HepG2 (cell line): ENCODE data around the gene RAB22A. TPM values are rescaled to one million over a fixed set of nuclear protein-coding genes. Genes with fewer than 3 reads are reported as not detected.

ENCODE experiments used
- BRD4 ChIP-seq: sonication (generic); formaldehyde crosslinking; IDR thresholded peaks from 2 replicates; pipeline ENCODE4 v1.4.0; 2020; ENCODE audit warnings: missing genetic modification reagents
- CEBPG ChIP-seq: IDR thresholded peaks from 2 replicates; pipeline ENCODE4 v1.6.1; 2016
- FOXP4 ChIP-seq: sonication (generic); formaldehyde crosslinking; IDR thresholded peaks from 2 replicates; pipeline ENCODE4 v1.4.0; 2020; ENCODE audit warnings: missing genetic modification reagents
- HDAC1 ChIP-seq: sonication (generic); formaldehyde crosslinking; IDR thresholded peaks from 2 replicates; pipeline ENCODE4 v1.5.1; 2020; ENCODE audit warnings: mild to moderate bottlenecking, missing genetic modification reagents
- HNF4A ChIP-seq: sonication (generic); formaldehyde crosslinking; IDR thresholded peaks from 2 replicates; pipeline ENCODE4 v1.4.0; 2020; ENCODE audit warnings: missing genetic modification reagents
- IRF9 ChIP-seq: sonication (generic); formaldehyde crosslinking; IDR thresholded peaks from 2 replicates; pipeline ENCODE4 v1.8.0; 2022; ENCODE audit warnings: missing genetic modification reagents, mild to moderate bottlenecking, borderline replicate concordance
- IRX3 ChIP-seq: sonication (generic); formaldehyde crosslinking; IDR thresholded peaks from 2 replicates; pipeline ENCODE4 v1.8.1; 2023; ENCODE audit warnings: mild to moderate bottlenecking, low read depth, missing genetic modification reagents, borderline replicate concordance
- KDM1A ChIP-seq: IDR thresholded peaks from 2 replicates; pipeline ENCODE4 v1.6.1; 2016; ENCODE audit warnings: missing compliant biosample characterization
- MIXL1 ChIP-seq: IDR thresholded peaks from 2 replicates; pipeline ENCODE4 v1.6.1; 2016
- MXD3 ChIP-seq: IDR thresholded peaks from 2 replicates; pipeline ENCODE4 v1.6.1; 2016; ENCODE audit warnings: mild to moderate bottlenecking, missing biosample characterization, missing genetic modification reagents
- NR2F6 ChIP-seq, 2 experiments: IDR thresholded peaks; 2 replicates each; pipeline ENCODE4 v1.6.1; 2016; ENCODE audit warnings: antibody characterized with exemption in 1 of 2, mild to moderate bottlenecking in 1 of 2
- REXO4 ChIP-seq: sonication (generic); formaldehyde crosslinking; IDR thresholded peaks from 2 replicates; pipeline ENCODE4 v1.8.0; 2022; ENCODE audit warnings: missing genetic modification reagents, mild to moderate bottlenecking, borderline replicate concordance
- SOX13 ChIP-seq, 3 experiments: fragments of 450-650 bp in 1 of 3; sonication (generic) in 1 of 3; formaldehyde crosslinking in 1 of 3; IDR thresholded peaks in 2 of 3; conservative IDR thresholded peaks in 1 of 3; 2 replicates each; pipeline versions ENCODE4 v1.5.0 to v1.6.1; 2016 to 2020; ENCODE audit warnings: antibody characterized with exemption in 1 of 3, mild to moderate bottlenecking in 1 of 3, missing compliant biosample characterization in 1 of 3, missing genetic modification reagents in 1 of 3, moderate library complexity in 1 of 3
- ZFP36 ChIP-seq: fragments of 150-350 bp; IDR thresholded peaks from 2 replicates; pipeline ENCODE4 v1.6.1; 2018; ENCODE audit warnings: borderline replicate concordance, low read length, low read depth; ENCODE audit not compliant: partially characterized antibody
- ZNF280D ChIP-seq: sonication (generic); formaldehyde crosslinking; IDR thresholded peaks from 2 replicates; pipeline ENCODE4 v1.5.1; 2020; ENCODE audit warnings: mild to moderate bottlenecking, missing genetic modification reagents
- ZNF292 ChIP-seq: sonication (generic); formaldehyde crosslinking; IDR thresholded peaks from 2 replicates; pipeline ENCODE4 v1.8.1; 2022; ENCODE audit warnings: mild to moderate bottlenecking, low read depth, missing genetic modification reagents, borderline replicate concordance
- ZNF430 ChIP-seq: sonication (generic); formaldehyde crosslinking; IDR thresholded peaks from 2 replicates; pipeline ENCODE4 v1.9.0; 2021; ENCODE audit warnings: mild to moderate bottlenecking, missing genetic modification reagents
- ZNF501 ChIP-seq: sonication (generic); formaldehyde crosslinking; IDR thresholded peaks from 2 replicates; pipeline ENCODE4 v1.5.1; 2020; ENCODE audit warnings: mild to moderate bottlenecking, moderate library complexity, missing genetic modification reagents
- ZNF709 ChIP-seq: sonication (generic); formaldehyde crosslinking; IDR thresholded peaks from 2 replicates; pipeline ENCODE4 v1.5.0; 2020; ENCODE audit warnings: mild to moderate bottlenecking, missing genetic modification reagents
- ZNF737 ChIP-seq: sonication (generic); formaldehyde crosslinking; IDR thresholded peaks from 2 replicates; pipeline ENCODE4 v1.5.0; 2020; ENCODE audit warnings: missing genetic modification reagents, mild to moderate bottlenecking, borderline replicate concordance
- polyA plus RNA-seq, 8 experiments: library from polyadenylated mRNA; depleted of rRNA in 3 of 8; stranded (reverse) in 7 of 8; unstranded in 1 of 8; fragments of >200 nt; fragmentation: Illumina TruSeq in 4 of 8; extraction: Trizol in 4 of 8; gene quantifications; 2 replicates each; pipeline versions ENCODE4 v1.2.1 to v1.2.3, GENCODE V29; 2011 to 2016; ENCODE audit warnings: low read depth in 4 of 8, missing spikeins in 1 of 8, mixed read lengths in 1 of 8; ENCODE audit not compliant: insufficient read depth in 1 of 8
- total RNA-seq, 5 experiments: library from RNA; depleted of rRNA; stranded (reverse); fragments of >200 nt; fragmentation: Illumina TruSeq; extraction: Trizol; gene quantifications; 2 replicates each; pipeline ENCODE4 v1.2.3, GENCODE V29; 2016; ENCODE audit warnings: low read depth in 1 of 5

Gene RAB22A
- total and polyA plus RNA-seq, 2 of the 13 experiments (the other 11 are each of a cell fraction or from before 2014, with no cell fraction given) = 10.7 to 11.2 TPM

- no peak for TF ChIP-seq SOX13 (IDR thresholded peaks at IDR 0.05)
- TF ChIP-seq SOX13 (CRISPR knock-in tag; conservative IDR thresholded peaks at IDR 0.05 in 1 of 2, IDR thresholded peaks at IDR 0.05 in 1 of 2) = peak in 1 of 2 experiments; percentile 58; a peak in 1 of 4 replicates
- no peak for TF ChIP-seq ZFP36
- 0 out of 2 replicates have a peak, but pooled peaks have one; percentile 34 for TF ChIP-seq FOXP4 (CRISPR knock-in tag)
- TF ChIP-seq ZNF737 (CRISPR knock-in tag) = peak; percentile 64; the same call in 1 of the 2 replicates
- 0 out of 2 replicates have a peak, but pooled peaks have one; percentile 54 for TF ChIP-seq ZNF430 (CRISPR knock-in tag)
- TF ChIP-seq BRD4 (CRISPR knock-in tag) = no peak
- TF ChIP-seq KDM1A (CRISPR knock-in tag) = 0 out of 2 replicates have a peak, but pooled peaks have one; percentile 11
- peak; percentile 54; the same call in 1 of the 2 replicates for TF ChIP-seq HDAC1
- peak; percentile 48; the same call in 1 of the 2 replicates for TF ChIP-seq IRX3
- 0 out of 2 replicates have a peak, but pooled peaks have one; percentile 31 for TF ChIP-seq NR2F6 (IDR thresholded peaks at IDR 0.05)
- peak; percentile 67 for TF ChIP-seq NR2F6 (CRISPR knock-in tag; IDR thresholded peaks at IDR 0.05)
- TF ChIP-seq MIXL1 (CRISPR knock-in tag) = 0 out of 2 replicates have a peak, but pooled peaks have one; percentile 31
- TF ChIP-seq REXO4 (CRISPR knock-in tag) = no peak
- TF ChIP-seq ZNF292 (CRISPR knock-in tag) = peak; percentile 69; the same call in 1 of the 2 replicates
- peak; percentile 73; the same call in 1 of the 2 replicates for TF ChIP-seq ZNF280D (CRISPR knock-in tag)
- TF ChIP-seq CEBPG (CRISPR knock-in tag) = peak; percentile 41
- no peak for TF ChIP-seq ZNF709 (CRISPR knock-in tag)
- TF ChIP-seq MXD3 (CRISPR knock-in tag) = no peak
- TF ChIP-seq ZNF501 (CRISPR knock-in tag) = peak; percentile 67; the same call in 1 of the 2 replicates
- TF ChIP-seq HNF4A (CRISPR knock-in tag) = peak; percentile 43; the same call in 1 of the 2 replicates
- TF ChIP-seq IRF9 = 0 out of 2 replicates have a peak, but pooled peaks have one; percentile 25
These were observed 64.7 kb downstream of the RAB22A start (continued) for GRCh38 chr20:58374027-58374850.
